GM18508 (cell line): Measurements from ENCODE around the gene LEKR1.
"Not testable (repeated sequence)": the region's sequence is repeated elsewhere in the genome, so short reads cannot be mapped to it uniquely, and the experiment has no call there.

ENCODE experiments used
- ATAC-seq: cut with Tn5 transposase; IDR thresholded peaks from one replicate; pipeline ENCODE4 v1.9.1; 2021; ENCODE audit warnings: moderate number of reproducible peaks; ENCODE audit not compliant: insufficient read depth, unreplicated experiment

The LEKR1 gene

GRCh38 chr3:156897851-156898250 lies 71.7 kb downstream of the LEKR1 start:
- ATAC-seq, result not testable (repeated sequence)

- ATAC-seq, result no peak
Measured at GRCh38 chr3:156898296-156898880, 72.2 kb downstream of the LEKR1 start.

- no peak for ATAC-seq
Measured at GRCh38 chr3:156899951-156900350, 73.8 kb downstream of the LEKR1 start.

DNA sequence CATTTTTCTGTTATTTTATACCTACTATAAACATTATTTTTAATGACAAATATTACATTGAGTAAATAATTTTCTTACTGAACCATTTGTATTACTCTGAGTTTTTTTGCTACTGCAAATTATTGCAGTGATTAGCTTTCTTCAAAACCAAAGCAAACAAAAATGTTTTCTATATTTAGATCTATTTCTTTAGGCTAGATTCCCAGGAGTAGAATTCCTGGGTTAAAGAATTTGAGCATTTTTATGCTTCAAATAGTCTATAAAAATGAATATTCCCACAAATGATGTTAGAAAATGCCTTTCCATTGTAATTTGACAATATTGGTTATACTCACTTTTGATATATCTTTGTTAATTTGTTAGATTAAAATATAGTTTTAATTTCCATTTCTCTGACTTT lies 76.8 kb downstream of the LEKR1 start:
- no peak for ATAC-seq

DNA sequence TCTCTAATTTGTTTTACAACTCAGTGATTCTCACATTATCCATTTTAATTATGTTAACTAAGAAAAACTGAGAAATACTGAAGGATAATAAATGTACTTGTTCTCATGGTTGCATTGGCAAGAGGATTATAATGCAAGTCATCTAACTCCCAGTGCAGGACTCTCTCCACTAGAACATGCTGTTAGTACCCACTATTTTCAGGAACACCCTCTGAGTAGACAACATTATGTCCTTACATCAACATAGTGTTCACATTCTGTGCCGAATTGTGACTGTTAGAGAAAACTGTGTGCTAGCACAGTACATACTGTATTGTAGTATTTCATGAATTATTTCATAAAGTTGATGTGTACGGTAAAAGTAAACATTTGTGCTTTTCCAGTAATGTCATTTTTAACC lies 80.1 kb downstream of the LEKR1 start:
- no peak for ATAC-seq

DNA sequence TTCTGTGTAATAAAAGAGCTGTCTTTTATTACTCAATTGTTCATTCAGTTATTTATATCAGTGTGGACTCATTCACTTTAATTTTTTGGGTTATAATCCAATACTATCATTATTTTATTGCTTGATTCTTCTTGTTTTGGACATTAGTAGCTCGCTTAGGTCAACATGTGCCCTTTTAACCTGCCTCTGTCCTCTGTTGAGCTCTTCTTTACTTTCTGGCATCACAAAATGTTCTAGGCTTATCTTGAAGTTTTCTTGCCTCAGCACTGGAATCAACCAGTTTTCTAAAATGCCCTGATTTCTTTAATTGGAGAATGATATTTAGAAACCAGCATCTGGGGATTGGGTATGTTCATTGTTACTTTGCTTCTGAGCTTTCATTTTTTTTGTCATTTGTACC lies 82.2 kb downstream of the LEKR1 start:
- no peak for ATAC-seq

DNA sequence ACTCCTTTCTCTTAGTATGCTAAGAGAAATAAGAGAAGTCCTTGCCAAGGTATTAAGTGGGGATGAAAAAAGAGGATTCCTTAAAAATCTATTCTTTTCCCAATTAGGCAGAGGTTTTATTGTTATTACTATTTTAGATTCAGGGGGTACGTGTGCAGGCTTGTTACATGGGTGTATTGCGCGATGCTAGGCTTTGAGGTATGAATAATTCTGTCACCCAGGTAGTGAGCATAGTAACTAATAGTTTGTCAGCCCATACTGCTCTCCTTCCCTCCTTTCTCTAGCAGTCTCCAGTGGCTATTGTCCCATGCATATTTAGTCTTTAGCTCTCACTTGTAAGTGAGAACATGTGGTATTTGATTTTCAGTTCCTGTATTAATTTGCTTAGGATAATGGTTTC lies 83.9 kb downstream of the LEKR1 start:
- ATAC-seq, result no peak

- ATAC-seq, result not testable (repeated sequence)
Measured at GRCh38 chr3:156910831-156911230, 84.7 kb downstream of the LEKR1 start.

GRCh38 chr3:156914300-156914699 lies 88.1 kb downstream of the LEKR1 start:
- ATAC-seq, result not testable (repeated sequence)

- no peak for ATAC-seq
Measured at GRCh38 chr3:156915372-156915771, 89.2 kb downstream of the LEKR1 start.

DNA sequence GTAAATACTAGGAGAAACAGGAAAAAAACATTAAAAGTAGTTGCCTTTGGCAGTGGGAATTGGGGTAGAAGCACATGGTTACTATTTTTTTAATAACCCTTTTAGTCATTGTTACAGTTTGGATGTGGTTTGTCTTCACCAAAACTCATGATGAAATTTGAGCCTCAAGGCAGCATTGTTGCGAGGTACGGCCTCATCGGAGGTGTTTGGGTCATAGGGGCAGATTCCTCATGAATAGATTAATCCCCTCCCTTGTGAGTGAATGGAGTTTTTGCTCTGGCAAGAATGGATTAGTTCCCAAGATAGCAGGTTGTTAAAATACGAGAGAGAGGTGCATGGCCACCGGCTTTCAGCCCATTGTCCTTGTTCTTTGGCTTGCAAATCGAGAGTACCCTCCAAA lies 92.6 kb downstream of the LEKR1 start:
- ATAC-seq, result no peak

GRCh38 chr3:156919818-156920217 lies 93.7 kb downstream of the LEKR1 start:
- no peak for ATAC-seq

DNA sequence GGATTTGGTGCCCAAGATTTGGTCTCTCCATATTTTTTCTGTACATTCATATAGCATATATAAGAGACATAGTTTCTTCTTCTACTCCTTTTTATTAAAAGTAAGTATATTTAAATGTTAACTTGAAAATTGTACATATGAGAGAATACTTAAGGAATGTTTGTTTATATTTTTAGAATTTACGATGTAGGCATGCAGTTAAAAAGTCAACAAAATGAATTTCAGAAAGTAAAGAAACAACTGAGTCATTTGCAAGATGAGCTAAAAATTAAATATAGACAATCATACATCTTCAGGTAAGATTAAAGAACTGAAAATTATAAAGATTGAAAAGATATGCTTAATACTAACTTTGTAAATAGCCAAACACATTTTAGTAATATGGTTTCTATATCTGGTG lies 94.2 kb downstream of the LEKR1 start:
- no peak for ATAC-seq

GRCh38 chr3:156923349-156923748 lies 97.2 kb downstream of the LEKR1 start:
- ATAC-seq, result no peak

- no peak for ATAC-seq
Measured at GRCh38 chr3:156938724-156939123, 112.6 kb downstream of the LEKR1 start.

- no peak for ATAC-seq
Measured at GRCh38 chr3:156939315-156939714, 113.2 kb downstream of the LEKR1 start.

- ATAC-seq, result no peak
Measured at GRCh38 chr3:156941311-156941710, 115.2 kb downstream of the LEKR1 start.

DNA sequence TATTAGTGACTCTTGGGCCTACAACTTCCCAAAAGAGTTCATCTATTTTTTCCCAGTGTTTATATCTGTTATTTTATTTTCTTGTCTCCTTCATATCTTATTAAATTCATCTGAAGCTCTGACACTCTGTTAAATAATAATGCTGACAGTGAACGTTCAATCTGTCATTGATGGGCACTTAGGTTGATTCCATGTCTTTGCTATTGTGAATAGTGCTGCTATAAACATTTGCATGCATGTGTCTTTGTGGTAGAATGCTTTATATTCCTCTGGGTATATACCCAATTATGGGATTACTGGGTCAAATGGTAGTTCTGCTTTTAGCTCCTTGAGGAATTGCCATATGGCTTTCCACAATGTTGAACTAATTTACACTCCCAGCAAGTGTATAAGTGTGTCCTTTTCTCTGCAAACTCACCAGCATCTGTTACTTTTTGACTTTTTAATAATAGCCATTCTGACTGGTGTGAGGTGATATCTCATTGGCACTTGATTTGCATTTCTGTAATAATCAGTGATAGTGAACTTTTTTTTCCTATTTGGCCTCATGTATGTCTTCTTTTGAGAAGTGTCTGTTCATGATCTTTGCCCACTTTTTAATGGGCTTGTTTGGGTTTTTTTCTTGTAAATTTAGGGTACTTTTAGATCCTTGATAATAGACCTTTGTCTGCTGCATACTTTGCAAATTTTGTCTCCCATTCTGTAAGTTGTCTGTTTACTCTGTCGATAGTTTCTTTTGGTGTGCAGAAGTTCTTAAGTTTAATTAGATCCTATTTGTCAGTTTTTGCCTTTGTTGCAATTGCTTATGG lies 122.5 kb downstream of the LEKR1 start:
- ATAC-seq, result no peak

DNA sequence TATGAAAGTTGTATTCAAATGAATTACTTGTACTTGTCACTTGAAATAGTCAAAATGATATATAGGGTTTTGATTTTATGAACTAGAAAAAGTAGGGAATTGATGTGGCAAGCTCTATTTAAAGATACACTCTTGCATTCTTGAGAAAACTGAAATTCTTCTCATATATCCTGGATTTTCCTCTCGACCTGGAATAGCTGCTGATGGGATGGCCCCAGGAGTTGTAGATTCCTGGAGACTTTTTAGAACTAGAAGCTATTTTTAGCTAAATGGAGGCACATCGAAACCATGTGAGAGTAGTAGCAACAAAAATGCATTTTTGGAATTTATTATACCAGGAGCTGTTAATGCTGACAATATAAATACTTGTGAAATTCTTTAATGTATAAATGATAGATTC lies 125.9 kb downstream of the LEKR1 start:
- no peak for ATAC-seq

GRCh38 chr3:156957715-156958114 lies 131.6 kb downstream of the LEKR1 start:
- ATAC-seq, result peak; percentile 99

DNA sequence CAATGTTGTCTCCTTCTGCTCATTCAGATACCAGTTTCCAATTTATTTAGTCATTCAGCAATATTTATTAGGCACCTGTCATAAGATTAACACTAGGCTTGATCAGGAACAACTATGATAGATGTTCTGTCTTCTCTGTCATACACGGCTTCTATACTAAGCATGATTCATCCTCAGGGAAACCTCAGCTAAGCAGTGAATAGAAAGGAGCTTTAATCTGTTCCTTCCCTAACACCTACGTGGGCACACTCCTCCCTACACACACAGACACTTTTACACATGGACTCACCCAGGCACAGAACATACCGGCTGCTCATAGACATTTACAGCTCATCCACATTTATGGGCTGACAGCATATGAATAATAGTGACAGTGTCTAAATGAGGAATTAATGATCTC lies 136.9 kb downstream of the LEKR1 start:
- ATAC-seq, result no peak

- ATAC-seq, result no peak
Measured at GRCh38 chr3:156964577-156964976, 138.4 kb downstream of the LEKR1 start.
